A549 (cell line): ENCODE data around the gene ATG3.

ENCODE experiments used
- HDAC2 ChIP-seq: fragments of 200-600 bp; sonication (generic); IDR thresholded peaks from 2 replicates; pipeline ENCODE4 v1.6.1; 2016
- USF2 ChIP-seq: fragments of 450-650 bp; IDR thresholded peaks from 2 replicates; pipeline ENCODE4 v1.6.1; 2014; ENCODE audit warnings: antibody characterized with exemption

GRCh38 chr3:112519424-112520001, 42.2 kb downstream of the ATG3 start:
- TF ChIP-seq HDAC2 (no peak), USF2 (no peak)
